IMR-90 (cell line): Measurements from ENCODE around the gene CPT1A. TPM values are rescaled to one million over a fixed set of nuclear protein-coding genes. Genes with fewer than 3 reads are reported as not detected.

Experiments
- ATAC-seq: fragments of 200-7000 bp; cut with Tn5 transposase; 2 replicates; pipeline ENCODE4 v1.9.1; 2020; ENCODE audit warnings: low read depth, mild to moderate bottlenecking, moderate library complexity
- BruUV-seq: library from RNA; stranded (reverse); fragments of 400-500 nt; replicated peaks from 2 replicates; lab custom pipeline; 2021; lab: Mats Ljungman, UMichigan
- CTCF ChIA-PET: fragments of 300-600 bp; formaldehyde crosslinking; extraction: SDS; loops from one replicate; lab custom pipeline; 2021; ENCODE audit warnings: antibody characterized with exemption; lab: Yijun Ruan, JAX
- POLR2A ChIA-PET: fragments of 300-600 bp; sonication (Branson Sonifier 250); formaldehyde crosslinking; loops from one replicate; lab custom pipeline; 2022; ENCODE audit warnings: antibody characterized with exemption; ENCODE audit not compliant: unreplicated experiment; lab: Charles Lee
- DNase-seq: peaks from one replicate; pipeline ENCODE4 v3.0.0; 2013
- H2AFZ ChIP-seq: replicated peaks from 2 replicates; pipeline ENCODE3; 2013; ENCODE audit warnings: low read length, mild to moderate bottlenecking; ENCODE audit not compliant: poor library complexity
- H2AK5ac ChIP-seq: 2 replicates; pipeline ENCODE4 v1.6.1; 2013; ENCODE audit warnings: low read depth, low read length, inconsistent platforms
- H2AK9ac ChIP-seq: replicated peaks from 2 replicates; pipeline ENCODE3; 2013; ENCODE audit warnings: mild to moderate bottlenecking, low read depth, low read length, moderate library complexity; ENCODE audit not compliant: poor library complexity
- H2BK120ac ChIP-seq: 2 replicates; pipeline ENCODE4 v1.6.1; 2013; ENCODE audit warnings: low read depth, low read length, inconsistent platforms
- H2BK15ac ChIP-seq: 3 replicates; pipeline ENCODE4 v1.6.1; 2013; ENCODE audit warnings: low read depth, low read length, inconsistent platforms
- H2BK20ac ChIP-seq: 2 replicates; pipeline ENCODE4 v1.6.1; 2013; ENCODE audit warnings: low read depth, mild to moderate bottlenecking, inconsistent platforms, low read length, moderate library complexity
- H2BK5ac ChIP-seq: 2 replicates; pipeline ENCODE4 v1.6.1; 2013; ENCODE audit warnings: mild to moderate bottlenecking, low read depth, low read length, inconsistent platforms; ENCODE audit not compliant: poor library complexity, severe bottlenecking
- H3K14ac ChIP-seq: replicated peaks from 2 replicates; pipeline ENCODE4 v1.6.1; 2013; ENCODE audit warnings: low read depth, low read length, inconsistent platforms
- H3K18ac ChIP-seq: 2 replicates; pipeline ENCODE4 v1.6.1; 2013; ENCODE audit warnings: low read depth, low read length, control low read depth
- H3K23ac ChIP-seq: 2 replicates; pipeline ENCODE4 v1.6.1; 2013; ENCODE audit warnings: low read depth, low read length, inconsistent platforms
- H3K27ac ChIP-seq: 2 replicates; pipeline ENCODE4 v1.5.1; 2013; ENCODE audit warnings: mild to moderate bottlenecking, control low read depth, low read length; ENCODE audit not compliant: insufficient read depth
- H3K27me3 ChIP-seq: 2 replicates; pipeline ENCODE4 v1.6.1; 2013; ENCODE audit warnings: low read length; ENCODE audit not compliant: control insufficient read depth, insufficient read depth
- H3K36me3 ChIP-seq: 2 replicates; pipeline ENCODE4 v1.6.1; 2013; ENCODE audit warnings: low read length, mixed read lengths; ENCODE audit not compliant: control insufficient read depth, insufficient read depth
- H3K4ac ChIP-seq: 2 replicates; pipeline ENCODE4 v1.6.1; 2013; ENCODE audit warnings: low read depth, low read length, inconsistent platforms
- H3K4me1 ChIP-seq: 2 replicates; pipeline ENCODE4 v1.6.1; 2013; ENCODE audit warnings: low read length, mixed read lengths; ENCODE audit not compliant: control insufficient read depth, insufficient read depth
- H3K4me2 ChIP-seq: 2 replicates; pipeline ENCODE4 v1.6.1; 2013; ENCODE audit warnings: low read depth, mild to moderate bottlenecking, control low read depth, low read length, moderate library complexity
- H3K4me3 ChIP-seq: 2 replicates; pipeline ENCODE4 v1.5.1; 2013; ENCODE audit warnings: low read depth, mild to moderate bottlenecking, control low read depth, low read length, moderate library complexity; ENCODE audit not compliant: insufficient read depth
- H3K56ac ChIP-seq: 2 replicates; pipeline ENCODE4 v1.6.1; 2013; ENCODE audit warnings: low read length, inconsistent platforms; ENCODE audit not compliant: insufficient read depth; ENCODE audit errors: extremely low read depth
- H3K79me1 ChIP-seq, 2 experiments: 2 replicates each; pipeline ENCODE4 v1.6.1; 2013; ENCODE audit warnings: low read length in 2 of 2, inconsistent platforms in 1 of 2, low read depth in 1 of 2
- H3K9ac ChIP-seq: 2 replicates; pipeline ENCODE4 v1.6.1; 2013; ENCODE audit warnings: low read depth, low read length, control low read depth
- H3K9me1 ChIP-seq: 2 replicates; pipeline ENCODE4 v1.6.1; 2013; ENCODE audit warnings: low read length, inconsistent platforms; ENCODE audit not compliant: insufficient read depth
- H3K9me3 ChIP-seq: 2 replicates; pipeline ENCODE4 v1.6.1; 2013; ENCODE audit warnings: low read length; ENCODE audit not compliant: control insufficient read depth, insufficient read depth
- H4K20me1 ChIP-seq: 2 replicates; pipeline ENCODE4 v1.6.1; 2013; ENCODE audit warnings: low read length, inconsistent platforms; ENCODE audit not compliant: insufficient read depth
- H4K5ac ChIP-seq: 2 replicates; pipeline ENCODE4 v1.6.1; 2013; ENCODE audit warnings: mild to moderate bottlenecking, low read depth, low read length, control low read depth
- H4K8ac ChIP-seq, 2 experiments: 2 replicates each; pipeline ENCODE4 v1.6.1; 2013; ENCODE audit warnings: low read depth in 2 of 2, low read length in 2 of 2, control low read depth in 1 of 2, inconsistent platforms in 1 of 2
- H4K91ac ChIP-seq: 2 replicates; pipeline ENCODE4 v1.6.1; 2013; ENCODE audit warnings: low read depth, low read length, inconsistent platforms; ENCODE audit not compliant: insufficient read depth
- CEBPB ChIP-seq: IDR thresholded peaks from 2 replicates; pipeline ENCODE4 v1.6.1; 2012; ENCODE audit warnings: low read depth, low read length, improper control_type of control experiment
- FOS ChIP-seq: fragments of 150-350 bp; IDR thresholded peaks from 2 replicates; pipeline ENCODE4 v1.6.1; 2016; ENCODE audit warnings: low read depth, low read length
- MAFK ChIP-seq: IDR thresholded peaks from 2 replicates; pipeline ENCODE4 v1.6.1; 2012; ENCODE audit warnings: low read depth, low read length, improper control_type of control experiment
- MAZ ChIP-seq: IDR thresholded peaks from 2 replicates; pipeline ENCODE4 v1.6.1; 2012; ENCODE audit warnings: low read depth, mild to moderate bottlenecking, low read length, improper control_type of control experiment, moderate library complexity, borderline replicate concordance
- MXI1 ChIP-seq: IDR thresholded peaks from 2 replicates; pipeline ENCODE4 v1.6.1; 2012; ENCODE audit warnings: low read depth, mild to moderate bottlenecking, low read length, moderate library complexity, borderline replicate concordance
- NFE2L2 ChIP-seq: fragments of 150-350 bp; IDR thresholded peaks from 2 replicates; pipeline ENCODE4 v1.6.1; 2016; ENCODE audit warnings: low read depth, mild to moderate bottlenecking, low read length
- POLR2A ChIP-seq: IDR thresholded peaks from 2 replicates; pipeline ENCODE4 v1.6.1; 2012; ENCODE audit warnings: mild to moderate bottlenecking, low read depth, low read length
- RCOR1 ChIP-seq: IDR thresholded peaks from 2 replicates; pipeline ENCODE4 v1.6.1; 2012; ENCODE audit warnings: mild to moderate bottlenecking, low read length, improper control_type of control experiment; ENCODE audit not compliant: insufficient replicate concordance
- SMC3 ChIP-seq: fragments of 150-350 bp; IDR thresholded peaks from 2 replicates; pipeline ENCODE4 v1.6.1; 2016; ENCODE audit warnings: low read depth, mild to moderate bottlenecking, antibody characterized with exemption, low read length, moderate library complexity
- WGBS, 2 experiments: methylation state at CpG; one replicate each; pipeline versions ENCODE4 v1.1.5 to v1.1.7; 2013; ENCODE audit warnings: missing lambda C conversion rate in 2 of 2; ENCODE audit not compliant: insufficient read length in 1 of 2; ENCODE audit errors: extremely low coverage in 2 of 2; 5-methylcytosine and 5-hydroxymethylcytosine counted together
- dilution Hi-C: fragments of 300-500 bp; cut with HindIII; formaldehyde crosslinking; loops from one replicate; pipeline ENCODE4 v1.14.3; 2018; ENCODE audit warnings: low sequenced_read_pairs; ENCODE audit not compliant: unreplicated experiment
- in situ Hi-C: fragments of 300-500 bp; cut with MboI; formaldehyde crosslinking; loops from 3 replicates; pipeline ENCODE4 v1.14.3; 2019; ENCODE audit warnings: low sequenced_read_pairs, inconsistent platforms, mixed read lengths
- intact Hi-C: fragments of 100-400 bp; cut with micrococcal nuclease; formaldehyde crosslinking; loops from 2 replicates; pipeline ENCODE4 v1.10.0; 2022
- polyA plus RNA-seq, 3 experiments: library from polyadenylated mRNA; depleted of rRNA; stranded (reverse); fragments of >200 nt; gene quantifications; 2 replicates each; pipeline ENCODE4 v1.2.3, GENCODE V29; 2012; ENCODE audit warnings: low replicate concordance in 1 of 3
- total RNA-seq: library from RNA; depleted of rRNA; stranded (reverse); fragments of >200 nt; gene quantifications from 2 replicates; pipeline ENCODE4 v1.2.3, GENCODE V29; 2012
- TF ChIP-seq, protein P1 (sequence below): fragments of 150-350 bp; IDR thresholded peaks from 2 replicates; pipeline ENCODE4 v1.6.1; 2016; ENCODE audit warnings: low read depth, mild to moderate bottlenecking, low read length, moderate library complexity, borderline replicate concordance

Gene CPT1A
- total and polyA plus RNA-seq, 2 of the 4 experiments (the other 2 are of a cell fraction): 15.4 to 21.3 TPM

DNA sequence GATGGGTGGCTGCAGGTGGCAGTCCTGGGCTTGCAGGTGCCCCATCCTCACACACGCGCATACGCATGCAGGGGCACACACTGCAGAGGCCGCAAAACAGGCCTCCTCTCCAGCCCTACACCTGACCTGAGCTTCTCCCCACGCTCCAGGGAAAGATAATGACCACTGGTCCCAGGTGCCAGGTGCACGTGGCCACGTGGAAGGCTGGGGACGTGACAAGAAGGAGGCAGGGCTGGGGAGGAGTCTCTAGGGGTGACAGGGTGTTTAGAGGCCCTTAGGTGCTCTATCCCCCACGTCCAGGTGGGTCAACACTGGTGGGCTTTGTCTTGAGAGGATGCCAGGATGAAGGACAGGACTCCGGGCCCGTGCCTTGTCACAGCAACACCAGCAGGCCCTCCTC, 23.5 kb upstream of the CPT1A start:
- ATAC-seq (no peak), DNase-seq (no peak)
- no peak overlapping the region for H3K56ac ChIP-seq
- H2AK5ac ChIP-seq: no peak overlapping the region
- no peak overlapping the region for H4K91ac ChIP-seq
- POLR2A ChIA-PET: no interaction called here
- H3K36me3 ChIP-seq: no peaks in the 10 kb centered on the region
- H2AFZ ChIP-seq: peak overlapping the region; percentile 11
- H3K9ac ChIP-seq: no peak overlapping the region
- H3K23ac ChIP-seq: no peak overlapping the region
- WGBS, 2 experiments: no CpG with 5 or more reads among the region's 11 CpGs
- H2BK120ac ChIP-seq: no peak overlapping the region
- H4K5ac ChIP-seq: no peak overlapping the region
- H4K20me1 ChIP-seq: no peaks in the 10 kb centered on the region
- H3K4me1 ChIP-seq: no peaks in the 10 kb centered on the region
- no peak overlapping the region for H3K4me3 ChIP-seq
- H3K9me3 ChIP-seq: peaks cover 6% of the 10 kb centered on the region
- CTCF ChIA-PET: no interaction called here
- TF ChIP-seq CEBPB (no peak), MAFK (no peak), NFE2L2 (no peak), MXI1 (no peak), FOS (no peak), MAZ (no peak), RCOR1 (no peak), SMC3 (no peak), POLR2A (no peak)
- TF ChIP-seq, protein P1, sequence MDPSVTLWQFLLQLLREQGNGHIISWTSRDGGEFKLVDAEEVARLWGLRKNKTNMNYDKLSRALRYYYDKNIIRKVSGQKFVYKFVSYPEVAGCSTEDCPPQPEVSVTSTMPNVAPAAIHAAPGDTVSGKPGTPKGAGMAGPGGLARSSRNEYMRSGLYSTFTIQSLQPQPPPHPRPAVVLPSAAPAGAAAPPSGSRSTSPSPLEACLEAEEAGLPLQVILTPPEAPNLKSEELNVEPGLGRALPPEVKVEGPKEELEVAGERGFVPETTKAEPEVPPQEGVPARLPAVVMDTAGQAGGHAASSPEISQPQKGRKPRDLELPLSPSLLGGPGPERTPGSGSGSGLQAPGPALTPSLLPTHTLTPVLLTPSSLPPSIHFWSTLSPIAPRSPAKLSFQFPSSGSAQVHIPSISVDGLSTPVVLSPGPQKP: no peak
- no peak overlapping the region for H3K14ac ChIP-seq
- H3K9me1 ChIP-seq: no peaks in the 10 kb centered on the region
- no TSS peak for BruUV-seq
- no peak overlapping the region for H3K18ac ChIP-seq
- H4K8ac ChIP-seq: no peak overlapping the region
- no peak overlapping the region for H2AK9ac ChIP-seq
- H3K4ac ChIP-seq: no peak overlapping the region
- dilution Hi-C loops (no loop called here), intact Hi-C loops (no loop called here), in situ Hi-C loops (no loop called here)
- H3K27ac ChIP-seq: no peak overlapping the region
- peaks cover 16% of the 10 kb centered on the region for H3K27me3 ChIP-seq
- no peaks in the 10 kb centered on the region for H3K79me1 ChIP-seq
- H2BK5ac ChIP-seq: no peak overlapping the region
- H2BK15ac ChIP-seq: no peak overlapping the region
- no peak overlapping the region for H3K4me2 ChIP-seq
- H2BK20ac ChIP-seq: no peak overlapping the region
